HG03025 (cell line): ENCODE results near the gene GPR35.

Experiments used
- ATAC-seq: cut with Tn5 transposase; IDR thresholded peaks from one replicate; pipeline ENCODE4 v1.9.1; 2021; ENCODE audit warnings: mild to moderate bottlenecking, moderate library complexity; ENCODE audit not compliant: unreplicated experiment, low FRiP score

GPR35 gene

GRCh38 chr2:240624950-240625621 lies at the start of gene GPR35:
Gene GPR35 (plus strand): TSS chr2:240625480. CDS start chr2:240629953, 4,473 bp downstream.
- ATAC-seq: no peak

GRCh38 chr2:240576036-240576435 lies 49.2 kb upstream of the GPR35 start:
- ATAC-seq: no peak

- ATAC-seq: no peak
These were observed 48.7 kb upstream of the GPR35 start for GRCh38 chr2:240576436-240577205.

- no peak for ATAC-seq
These were observed 47.8 kb upstream of the GPR35 start for GRCh38 chr2:240577281-240578109.

- no peak for ATAC-seq
These were observed 47.2 kb upstream of the GPR35 start for GRCh38 chr2:240578110-240578450.

GRCh38 chr2:240578488-240578887 lies 46.8 kb upstream of the GPR35 start:
- no peak for ATAC-seq

GRCh38 chr2:240579071-240579762 lies 46.1 kb upstream of the GPR35 start:
- ATAC-seq: no peak

- no peak for ATAC-seq
These were observed 45.3 kb upstream of the GPR35 start for GRCh38 chr2:240579771-240580614.

- ATAC-seq: no peak
These were observed 43.5 kb upstream of the GPR35 start for GRCh38 chr2:240581811-240582210.

- no peak for ATAC-seq
These were observed 42.5 kb upstream of the GPR35 start for GRCh38 chr2:240582781-240583180.

GRCh38 chr2:240583774-240584173 lies 41.5 kb upstream of the GPR35 start:
- ATAC-seq: no peak

GRCh38 chr2:240584486-240585031 lies 40.7 kb upstream of the GPR35 start:
- peak; percentile 54 for ATAC-seq

- ATAC-seq: no peak
These were observed 40.2 kb upstream of the GPR35 start for GRCh38 chr2:240585101-240585500.

GRCh38 chr2:240585681-240586197 lies 39.5 kb upstream of the GPR35 start:
- no peak for ATAC-seq

GRCh38 chr2:240586198-240586918 lies 38.9 kb upstream of the GPR35 start, which contains the start of gene CAPN10:
Gene CAPN10 (plus strand): TSS chr2:240586734. CDS start chr2:240586912, 178 bp downstream.
- peak; percentile 53 for ATAC-seq

- ATAC-seq: peak; percentile 4
These were observed 38.1 kb upstream of the GPR35 start for GRCh38 chr2:240586919-240587800.

GRCh38 chr2:240588006-240588655 lies 37.1 kb upstream of the GPR35 start:
- ATAC-seq: no peak
